Trophoblast cell (in vitro differentiated cells and primary cell): ENCODE measurements around the gene TEX22.
A peak's percentile ranks its signal among the peaks of the same experiment; 100 is the strongest.

Experiments
- DNase-seq, 2 donors: peaks; one replicate each; pipeline ENCODE4 v3.0.0-alpha.2; 2016
- H2AFZ ChIP-seq: 2 replicates; pipeline ENCODE4 v1.6.1; 2013; ENCODE audit warnings: low read length, moderate library complexity, mild to moderate bottlenecking; ENCODE audit not compliant: insufficient read depth, poor library complexity
- H2AK5ac ChIP-seq: 2 replicates; pipeline ENCODE4 v1.6.1; 2013; ENCODE audit warnings: mild to moderate bottlenecking, low read length
- H2BK120ac ChIP-seq: 2 replicates; pipeline ENCODE4 v1.6.1; 2013; ENCODE audit warnings: low read length, mild to moderate bottlenecking, moderate library complexity; ENCODE audit not compliant: insufficient read depth, poor library complexity
- H2BK12ac ChIP-seq: 2 replicates; pipeline ENCODE4 v1.6.1; 2013; ENCODE audit warnings: mild to moderate bottlenecking, low read length, moderate library complexity
- H2BK5ac ChIP-seq: 2 replicates; pipeline ENCODE4 v1.6.1; 2013; ENCODE audit warnings: low read length, low read depth, moderate library complexity, mild to moderate bottlenecking; ENCODE audit not compliant: poor library complexity
- H3K14ac ChIP-seq: 2 replicates; pipeline ENCODE4 v1.6.1; 2013; ENCODE audit warnings: mild to moderate bottlenecking, low read length
- H3K18ac ChIP-seq: 2 replicates; pipeline ENCODE4 v1.6.1; 2013; ENCODE audit warnings: mild to moderate bottlenecking, low read length
- H3K23ac ChIP-seq: 2 replicates; pipeline ENCODE4 v1.6.1; 2013; ENCODE audit warnings: low read length
- H3K27ac ChIP-seq: 2 replicates; pipeline ENCODE4 v1.5.1; 2013; ENCODE audit warnings: low read depth, mild to moderate bottlenecking, inconsistent platforms, low read length, moderate library complexity
- H3K27me3 ChIP-seq: 2 replicates; pipeline ENCODE4 v1.6.1; 2013; ENCODE audit warnings: inconsistent platforms, mild to moderate bottlenecking, low read length, moderate library complexity; ENCODE audit not compliant: insufficient read depth
- H3K36me3 ChIP-seq, 2 experiments: 1 replicate in 1 of 2; 2 replicates in 1 of 2; pipeline ENCODE4 v1.6.1; 2013; ENCODE audit warnings: low read length in 2 of 2, mild to moderate bottlenecking in 2 of 2, moderate library complexity in 1 of 2; ENCODE audit not compliant: insufficient read depth in 2 of 2, control insufficient read depth in 1 of 2
- H3K4ac ChIP-seq: 2 replicates; pipeline ENCODE4 v1.6.1; 2013; ENCODE audit warnings: low read depth, mild to moderate bottlenecking, low read length, moderate library complexity
- H3K4me1 ChIP-seq, 2 experiments: 1 replicate in 1 of 2; 2 replicates in 1 of 2; pipeline ENCODE4 v1.6.1; 2013; ENCODE audit warnings: low read length in 2 of 2, mild to moderate bottlenecking in 2 of 2, moderate library complexity in 1 of 2; ENCODE audit not compliant: insufficient read depth in 2 of 2, control insufficient read depth in 1 of 2
- H3K4me2 ChIP-seq: 2 replicates; pipeline ENCODE4 v1.6.1; 2013; ENCODE audit warnings: inconsistent platforms, mild to moderate bottlenecking, low read length, moderate library complexity
- H3K4me3 ChIP-seq: 2 replicates; pipeline ENCODE4 v1.5.1; 2013; ENCODE audit warnings: mild to moderate bottlenecking, low read depth, low read length, inconsistent platforms
- H3K79me1 ChIP-seq: one replicate; pipeline ENCODE4 v1.6.1; 2013; ENCODE audit warnings: low read length
- H3K79me2 ChIP-seq: 2 replicates; pipeline ENCODE4 v1.6.1; 2013; ENCODE audit warnings: low read length, mild to moderate bottlenecking; ENCODE audit not compliant: control insufficient read depth, insufficient read depth, poor library complexity
- H3K9ac ChIP-seq: 2 replicates; pipeline ENCODE4 v1.6.1; 2013; ENCODE audit warnings: mild to moderate bottlenecking, low read length
- H3K9me3 ChIP-seq: 2 replicates; pipeline ENCODE4 v1.6.1; 2013; ENCODE audit warnings: low read depth, mild to moderate bottlenecking, control low read depth, inconsistent platforms, low read length; ENCODE audit not compliant: insufficient read depth
- H4K12ac ChIP-seq: 2 replicates; pipeline ENCODE4 v1.6.1; 2013; ENCODE audit warnings: low read depth, mild to moderate bottlenecking, low read length, moderate library complexity
- H4K8ac ChIP-seq: 2 replicates; pipeline ENCODE4 v1.6.1; 2013; ENCODE audit warnings: low read depth, mild to moderate bottlenecking, low read length, moderate library complexity
- H4K91ac ChIP-seq: one replicate; pipeline ENCODE4 v1.6.1; 2013; ENCODE audit warnings: low read depth, mild to moderate bottlenecking, low read length, moderate library complexity
- WGBS: extraction: QIAGEN DNeasy Blood & Tissue Kit; methylation state at CpG from one replicate; pipeline ENCODE4 v1.1.7; 2013; ENCODE audit warnings: missing lambda C conversion rate; ENCODE audit not compliant: insufficient read length, insufficient coverage; ENCODE audit errors: extremely low coverage; 5-methylcytosine and 5-hydroxymethylcytosine counted together

Gene TEX22

DNA sequence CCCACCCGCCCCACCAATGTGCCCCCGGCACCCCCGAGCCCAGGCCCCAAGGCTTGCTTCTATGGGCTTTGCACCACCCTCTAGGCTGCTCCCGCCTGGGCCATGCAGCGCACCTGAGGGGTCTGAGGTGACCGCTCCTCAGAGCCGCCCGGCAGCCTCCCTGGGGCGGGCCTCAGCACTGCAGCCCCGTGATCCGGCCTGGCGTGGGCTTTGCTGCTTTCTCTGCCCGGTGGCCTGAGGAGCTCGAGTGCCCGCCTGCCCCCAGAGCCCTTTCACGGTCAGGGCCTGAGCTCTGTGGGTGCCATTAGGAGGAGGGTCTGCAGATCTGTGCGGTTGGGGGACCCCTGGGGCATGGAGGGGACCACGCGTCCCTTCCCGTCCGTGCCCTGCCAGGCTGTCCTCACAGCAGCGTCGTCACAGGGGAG, 27.5 kb downstream of the TEX22 start:
- no peak overlapping the region for H2AFZ ChIP-seq
- H2BK5ac ChIP-seq: no peak overlapping the region
- WGBS: no CpG with 5 or more reads among the region's 23 CpGs
- H3K4ac ChIP-seq: peak overlapping the region; percentile 66
- H2BK120ac ChIP-seq: no peak overlapping the region
- peaks cover 8% of the 10 kb centered on the region for H3K9me3 ChIP-seq
- no peak overlapping the region for H2AK5ac ChIP-seq
- no peak overlapping the region for H4K91ac ChIP-seq
- no peaks in the 10 kb centered on the region for H3K27me3 ChIP-seq
- peaks cover 11 to 15% of the 10 kb centered on the region in 2 experiments for H3K4me1 ChIP-seq
- H4K12ac ChIP-seq: no peak overlapping the region
- H3K36me3 ChIP-seq: peaks cover 21 to 29% of the 10 kb centered on the region in 2 experiments
- no peak overlapping the region for H3K4me3 ChIP-seq
- no peaks in the 10 kb centered on the region for H3K79me1 ChIP-seq
- H3K23ac ChIP-seq: no peak overlapping the region
- no peak overlapping the region for H3K4me2 ChIP-seq
- H3K18ac ChIP-seq: no peak overlapping the region
- no peak overlapping the region for H3K9ac ChIP-seq
- no peak overlapping the region for H4K8ac ChIP-seq
- no peak overlapping the region for H2BK12ac ChIP-seq
- DNase-seq: no peak
- H3K14ac ChIP-seq: no peak overlapping the region
- peaks cover 9% of the 10 kb centered on the region for H3K79me2 ChIP-seq
- H3K27ac ChIP-seq: no peak overlapping the region

DNA sequence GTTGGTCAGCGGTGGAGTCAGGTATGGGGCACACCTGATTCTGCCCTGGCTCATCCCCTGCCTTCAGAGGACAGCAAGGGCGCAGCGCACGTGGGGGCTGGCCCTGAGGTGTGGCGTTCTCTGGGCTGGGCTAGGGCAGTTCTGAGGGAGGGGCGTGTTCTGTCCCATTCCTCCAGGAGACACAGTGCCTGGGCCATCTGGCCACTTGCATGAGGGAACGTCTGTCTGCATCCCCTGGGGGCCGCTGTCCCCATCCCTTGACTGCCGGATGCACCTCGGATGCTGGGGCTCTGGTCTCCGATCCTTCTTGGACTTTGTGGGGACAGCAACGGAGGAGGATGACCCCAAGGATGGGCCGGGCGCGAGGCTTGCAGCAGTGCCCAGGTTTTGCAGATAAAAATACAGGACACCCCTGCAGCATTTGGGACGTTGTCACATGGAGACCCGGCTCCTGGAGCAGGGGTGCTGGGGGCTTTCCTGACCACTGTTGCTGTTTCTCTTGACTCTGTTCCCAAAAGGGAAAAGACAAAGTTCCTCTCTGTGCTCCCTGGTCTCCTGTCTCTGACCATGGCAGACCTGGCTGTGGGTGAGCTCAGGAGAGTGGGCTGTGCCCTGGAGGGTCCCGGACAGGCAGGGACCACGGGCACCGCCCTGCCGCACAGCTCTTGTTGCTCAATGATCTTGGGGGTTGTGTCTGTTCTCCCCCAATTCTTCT, 28.2 kb downstream of the TEX22 start:
- no peak overlapping the region for H3K14ac ChIP-seq
- no peak overlapping the region for H3K4me3 ChIP-seq
- peaks cover 24 to 29% of the 10 kb centered on the region in 2 experiments for H3K36me3 ChIP-seq
- no peak overlapping the region for H2BK5ac ChIP-seq
- no peak overlapping the region for H3K18ac ChIP-seq
- no peak overlapping the region for H3K4me2 ChIP-seq
- H2AK5ac ChIP-seq: no peak overlapping the region
- no peak overlapping the region for H2AFZ ChIP-seq
- peaks cover 5 to 9% of the 10 kb centered on the region in 2 experiments for H3K4me1 ChIP-seq
- no peak for DNase-seq
- H4K91ac ChIP-seq: no peak overlapping the region
- peak overlapping the region; percentile 66 for H3K4ac ChIP-seq
- no peak overlapping the region for H4K8ac ChIP-seq
- no peak overlapping the region for H2BK120ac ChIP-seq
- H3K79me1 ChIP-seq: no peaks in the 10 kb centered on the region
- H3K27me3 ChIP-seq: no peaks in the 10 kb centered on the region
- H3K9me3 ChIP-seq: peaks cover 8% of the 10 kb centered on the region
- no peak overlapping the region for H4K12ac ChIP-seq
- no peak overlapping the region for H3K23ac ChIP-seq
- H3K79me2 ChIP-seq: peaks cover 9% of the 10 kb centered on the region
- H3K9ac ChIP-seq: no peak overlapping the region
- no CpG with 5 or more reads among the region's 21 CpGs for WGBS
- H2BK12ac ChIP-seq: no peak overlapping the region
- no peak overlapping the region for H3K27ac ChIP-seq

GRCh38 chr14:105427412-105427811, 29.1 kb downstream of the TEX22 start:
- Histone ChIP-seq H3K18ac (no peak overlapping the region), H3K4ac (no peak overlapping the region), H3K9ac (no peak overlapping the region), H2AK5ac (no peak overlapping the region), H3K27me3 (no peaks in the 10 kb centered on the region), H3K36me3 (peaks cover 25 to 29% of the 10 kb centered on the region in 2 experiments), H2BK120ac (no peak overlapping the region), H2AFZ (no peak overlapping the region), H3K79me2 (peaks cover 9% of the 10 kb centered on the region), H3K9me3 (peaks cover 8% of the 10 kb centered on the region), H3K14ac (no peak overlapping the region), H3K79me1 (no peaks in the 10 kb centered on the region), H2BK5ac (no peak overlapping the region), H3K4me1 (peaks cover 3 to 5% of the 10 kb centered on the region in 2 experiments), H4K12ac (no peak overlapping the region), H3K23ac (no peak overlapping the region), H3K4me2 (no peak overlapping the region), H3K27ac (no peak overlapping the region), H4K8ac (no peak overlapping the region), H2BK12ac (no peak overlapping the region), H4K91ac (no peak overlapping the region), H3K4me3 (no peak overlapping the region)
- WGBS: no CpG with 5 or more reads among the region's 10 CpGs
- DNase-seq: no peak

GRCh38 chr14:105427936-105428485, 29.7 kb downstream of the TEX22 start:
- H3K9me3 ChIP-seq: peaks cover 8% of the 10 kb centered on the region
- DNase-seq: peak; percentile 23 to 62
- H3K36me3 ChIP-seq: peaks cover 27 to 29% of the 10 kb centered on the region in 2 experiments
- H3K4ac ChIP-seq: no peak overlapping the region
- no peak overlapping the region for H3K9ac ChIP-seq
- H2BK12ac ChIP-seq: no peak overlapping the region
- H4K12ac ChIP-seq: no peak overlapping the region
- no peak overlapping the region for H4K8ac ChIP-seq
- H3K79me2 ChIP-seq: peaks cover 9% of the 10 kb centered on the region
- peaks cover under 1 to 3% of the 10 kb centered on the region in 2 experiments for H3K4me1 ChIP-seq
- H3K23ac ChIP-seq: no peak overlapping the region
- no CpG with 5 or more reads among the region's 9 CpGs for WGBS
- no peak overlapping the region for H4K91ac ChIP-seq
- H3K79me1 ChIP-seq: no peaks in the 10 kb centered on the region
- H2BK120ac ChIP-seq: no peak overlapping the region
- H3K4me3 ChIP-seq: no peak overlapping the region
- no peak overlapping the region for H3K18ac ChIP-seq
- H3K27me3 ChIP-seq: no peaks in the 10 kb centered on the region
- no peak overlapping the region for H3K14ac ChIP-seq
- no peak overlapping the region for H2BK5ac ChIP-seq
- H3K4me2 ChIP-seq: no peak overlapping the region
- H3K27ac ChIP-seq: no peak overlapping the region
- no peak overlapping the region for H2AFZ ChIP-seq
- H2AK5ac ChIP-seq: no peak overlapping the region
